Breast epithelium (tissue), 3 donors: ENCODE measurements around the gene SMIM43.

Experiments used
- POLR2A ChIP-seq: fragments of 450-650 bp; IDR thresholded peaks from one replicate; pipeline ENCODE4 v1.6.1; 2016; ENCODE audit warnings: antibody characterized with exemption, mild to moderate bottlenecking, moderate library complexity
- POLR2AphosphoS5 ChIP-seq, 3 donors: sonication (generic); formaldehyde crosslinking; IDR thresholded peaks; one replicate each; pipeline ENCODE4 v1.6.1; 2017; ENCODE audit warnings: antibody characterized with exemption in 3 of 3
- TF ChIP-seq, protein P1 (sequence below), 3 donors: fragments of 450-650 bp; IDR thresholded peaks; one replicate each; pipeline ENCODE4 v1.5.1; 2016 to 2017; ENCODE audit warnings: antibody characterized with exemption in 3 of 3, mild to moderate bottlenecking in 3 of 3, moderate library complexity in 3 of 3

DNA sequence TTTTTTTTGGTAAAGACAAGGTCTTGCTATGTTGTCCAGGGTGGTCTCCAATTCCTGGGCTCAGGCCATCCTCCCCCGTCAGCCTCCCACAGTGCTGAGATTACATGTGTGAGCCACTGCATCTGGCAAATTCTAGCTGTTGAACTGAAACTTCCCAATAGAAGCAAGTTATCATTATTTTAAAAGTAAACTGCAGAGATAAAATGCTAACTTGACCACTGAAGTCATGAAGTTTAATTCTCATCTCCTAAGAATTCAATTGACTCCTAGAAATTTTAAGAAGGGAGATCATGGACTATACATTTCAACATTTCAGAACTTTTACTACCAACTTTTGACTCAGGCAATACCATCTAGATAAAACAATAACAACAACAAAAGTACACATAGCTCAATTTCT is 24.5 kb upstream of the SMIM43 start:
- no peak for TF ChIP-seq POLR2AphosphoS5 (IDR thresholded peaks at IDR 0.05)
- TF ChIP-seq, protein P1, sequence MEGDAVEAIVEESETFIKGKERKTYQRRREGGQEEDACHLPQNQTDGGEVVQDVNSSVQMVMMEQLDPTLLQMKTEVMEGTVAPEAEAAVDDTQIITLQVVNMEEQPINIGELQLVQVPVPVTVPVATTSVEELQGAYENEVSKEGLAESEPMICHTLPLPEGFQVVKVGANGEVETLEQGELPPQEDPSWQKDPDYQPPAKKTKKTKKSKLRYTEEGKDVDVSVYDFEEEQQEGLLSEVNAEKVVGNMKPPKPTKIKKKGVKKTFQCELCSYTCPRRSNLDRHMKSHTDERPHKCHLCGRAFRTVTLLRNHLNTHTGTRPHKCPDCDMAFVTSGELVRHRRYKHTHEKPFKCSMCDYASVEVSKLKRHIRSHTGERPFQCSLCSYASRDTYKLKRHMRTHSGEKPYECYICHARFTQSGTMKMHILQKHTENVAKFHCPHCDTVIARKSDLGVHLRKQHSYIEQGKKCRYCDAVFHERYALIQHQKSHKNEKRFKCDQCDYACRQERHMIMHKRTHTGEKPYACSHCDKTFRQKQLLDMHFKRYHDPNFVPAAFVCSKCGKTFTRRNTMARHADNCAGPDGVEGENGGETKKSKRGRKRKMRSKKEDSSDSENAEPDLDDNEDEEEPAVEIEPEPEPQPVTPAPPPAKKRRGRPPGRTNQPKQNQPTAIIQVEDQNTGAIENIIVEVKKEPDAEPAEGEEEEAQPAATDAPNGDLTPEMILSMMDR (IDR thresholded peaks at IDR 0.05): no peak
- TF ChIP-seq POLR2A: no peak
